ENCODE data around the gene PUS1. TPM values are rescaled to one million over a fixed set of nuclear protein-coding genes. Genes with fewer than 3 reads are reported as not detected.

PUS1 gene
- total and polyA plus RNA-seq, 2 donors (not counting 1 experiment from before 2014, with no cell fraction given), result 50.1 to 99.5 TPM

GRCh38 chr12:131962069-131962468 is 33.0 kb downstream of the PUS1 start:
- Mint-ChIP-seq H3K27ac (no peak overlapping the region), H3K9me3 (ENCODE audit: insufficient read depth) (no peaks in the 10 kb centered on the region), H3K27me3 (no peaks in the 10 kb centered on the region), H3K4me3 (no peak overlapping the region), H3K4me1 (peaks cover 41% of the 10 kb centered on the region)
- no peak overlapping the region for H3K4me2 ChIP-seq (replicated peaks; ENCODE audit: low read depth, low read length, poor library complexity, severe bottlenecking)
- DNase-seq (no peak), ATAC-seq (ENCODE audit: low read depth) (no peak)
- POLR2A ChIA-PET, result no interaction called here
- TF ChIP-seq CTCF (IDR thresholded peaks at IDR 0.05) (no peak), EZH2 (IDR thresholded peaks at IDR 0.05; ENCODE audit: borderline replicate concordance, insufficient read depth, low read depth, low read length, poor library complexity, severe bottlenecking) (no peak)
- CTCF ChIA-PET, result interaction anchor here (0.9 kb wide), 1 partner anchor 20 kb away, joined by 3 read pairs; no protein-coding TSS in a partner anchor
- intact Hi-C loops (cut with micrococcal nuclease), result no loop called here
- no peak overlapping the region for H2AFZ ChIP-seq (ENCODE audit: insufficient read depth, low read depth, low read length, poor library complexity, severe bottlenecking)
- H3K36me3 ChIP-seq (replicated peaks in 1 of 2; ENCODE audit: control extremely low read depth in 1 of 2, control insufficient read depth in 1 of 2, extremely low read depth in 1 of 2, insufficient read depth in 2 of 2, low read length in 1 of 2), result peaks cover 4 to 12% of the 10 kb centered on the region in 2 experiments
- no peak overlapping the region for H3K27ac ChIP-seq (ENCODE audit: low read length in 2 of 2)
- H4K20me1 ChIP-seq (ENCODE audit: control insufficient read depth, insufficient read depth, low read length, poor library complexity, severe bottlenecking), result peaks cover 73% of the 10 kb centered on the region
- H3K4me3 ChIP-seq (ENCODE audit: control extremely low read depth in 1 of 5, extremely low read depth in 1 of 5, insufficient read depth in 1 of 5, low read depth in 2 of 5, low read length in 4 of 5), result no peak overlapping the region
- no peak overlapping the region for H3K9ac ChIP-seq (ENCODE audit: low read length)
- H3K27me3 ChIP-seq (replicated peaks in 1 of 4; ENCODE audit: control extremely low read depth in 1 of 4, control insufficient read depth in 3 of 4, insufficient read depth in 4 of 4, low read length in 3 of 4), result no peaks in the 10 kb centered on the region
- no peaks in the 10 kb centered on the region for H3K9me3 ChIP-seq (ENCODE audit: control extremely low read depth in 1 of 3, control insufficient read depth in 2 of 3, insufficient read depth in 1 of 3, low read length in 2 of 3)
- 95% methylated on average over 4 of the region's 8 CpGs for WGBS (ENCODE audit: insufficient coverage)
- peaks cover 88% of the 10 kb centered on the region for H3K79me2 ChIP-seq (ENCODE audit: control insufficient read depth, insufficient read depth, low read length)
- H3K4me1 ChIP-seq (ENCODE audit: control insufficient read depth in 2 of 2, insufficient read depth in 2 of 2, low read length in 2 of 2), result no peaks in the 10 kb centered on the region

GRCh38 chr12:131963381-131963780 is 34.3 kb downstream of the PUS1 start:
- H3K9me3 ChIP-seq (ENCODE audit: control extremely low read depth in 1 of 3, control insufficient read depth in 2 of 3, insufficient read depth in 1 of 3, low read length in 2 of 3), result no peaks in the 10 kb centered on the region
- no peak overlapping the region for H2AFZ ChIP-seq (ENCODE audit: insufficient read depth, low read depth, low read length, poor library complexity, severe bottlenecking)
- intact Hi-C loops (cut with micrococcal nuclease), result no loop called here
- H3K4me2 ChIP-seq (replicated peaks; ENCODE audit: low read depth, low read length, poor library complexity, severe bottlenecking), result no peak overlapping the region
- ChIA-PET POLR2A (no interaction called here), CTCF (no interaction called here)
- no peak overlapping the region for H3K4me3 ChIP-seq (ENCODE audit: control extremely low read depth in 1 of 5, extremely low read depth in 1 of 5, insufficient read depth in 1 of 5, low read depth in 2 of 5, low read length in 4 of 5)
- TF ChIP-seq EZH2 (IDR thresholded peaks at IDR 0.05; ENCODE audit: borderline replicate concordance, insufficient read depth, low read depth, low read length, poor library complexity, severe bottlenecking), result no peak
- TF ChIP-seq CTCF (IDR thresholded peaks at IDR 0.05), result no peak
- H3K9ac ChIP-seq (ENCODE audit: low read length), result no peak overlapping the region
- ATAC-seq (ENCODE audit: low read depth) (no peak), DNase-seq (no peak)
- H3K4me1 ChIP-seq (ENCODE audit: control insufficient read depth in 2 of 2, insufficient read depth in 2 of 2, low read length in 2 of 2), result no peaks in the 10 kb centered on the region
- H3K27ac ChIP-seq (ENCODE audit: low read length in 2 of 2), result no peak overlapping the region
- Mint-ChIP-seq H3K9me3 (ENCODE audit: insufficient read depth) (no peaks in the 10 kb centered on the region), H3K4me1 (peaks cover 42% of the 10 kb centered on the region), H3K27ac (no peak overlapping the region), H3K27me3 (no peaks in the 10 kb centered on the region), H3K4me3 (no peak overlapping the region)
- H3K36me3 ChIP-seq (replicated peaks in 1 of 2; ENCODE audit: control extremely low read depth in 1 of 2, control insufficient read depth in 1 of 2, extremely low read depth in 1 of 2, insufficient read depth in 2 of 2, low read length in 1 of 2), result peaks cover 4 to 12% of the 10 kb centered on the region in 2 experiments
- no peaks in the 10 kb centered on the region for H3K27me3 ChIP-seq (replicated peaks in 1 of 4; ENCODE audit: control extremely low read depth in 1 of 4, control insufficient read depth in 3 of 4, insufficient read depth in 4 of 4, low read length in 3 of 4)
- H4K20me1 ChIP-seq (ENCODE audit: control insufficient read depth, insufficient read depth, low read length, poor library complexity, severe bottlenecking), result peaks cover 70% of the 10 kb centered on the region
- H3K79me2 ChIP-seq (ENCODE audit: control insufficient read depth, insufficient read depth, low read length), result peaks cover 87% of the 10 kb centered on the region
- 79% methylated on average over 3 of the region's 4 CpGs for WGBS (ENCODE audit: insufficient coverage)
